K562 (cell line): ENCODE data around the gene DNAH5. TPM values are rescaled to one million over a fixed set of nuclear protein-coding genes. Genes with fewer than 3 reads are reported as not detected.
A peak's percentile ranks its signal among the peaks of the same experiment; 100 is the strongest.

Experiments used
- ATAC-seq: fragments of 200-7000 bp; cut with Tn5 transposase; 3 replicates; pipeline ENCODE4 v1.9.1; 2020; ENCODE audit warnings: moderate library complexity
- BruUV-seq: library from RNA; stranded (reverse); fragments of 400-500 nt; replicated peaks from 2 replicates; lab custom pipeline; 2021; lab: Mats Ljungman, UMichigan
- CTCF ChIA-PET: fragments of 300-600 bp; formaldehyde crosslinking; extraction: SDS; loops from one replicate; lab custom pipeline; 2021; ENCODE audit warnings: low intra/inter-chr PET ratio; lab: Yijun Ruan, JAX
- POLR2A ChIA-PET: fragments of 300-600, 350-650 bp; sonication (Branson Sonifier 250); formaldehyde crosslinking; extraction: SDS; loops from one replicate; lab custom pipeline; 2021; ENCODE audit warnings: antibody characterized with exemption, inconsistent platforms; lab: Yijun Ruan, JAX
- DNase-seq, 4 experiments: peaks; one replicate each; pipeline versions ENCODE4 v3.0.0 to v3.0.0-alpha.2; 2011 to 2018; ENCODE audit warnings: low spot score in 3 of 4, mixed read lengths in 3 of 4; ENCODE audit errors: extremely low read depth in 1 of 4
- FAIRE-seq: peaks from 2 replicates; lab custom pipeline; 2011; peaks lifted over from hg19 to GRCh38; lab: Jason Lieb, UNC
- H2AFZ ChIP-seq: 2 replicates; pipeline ENCODE4 v1.6.0; 2011; ENCODE audit warnings: low read depth, low read length, control low read depth, inconsistent platforms
- H3K27ac ChIP-seq: fragments of 200-600 bp; 3 replicates; pipeline ENCODE4 v1.8.0; 2011; ENCODE audit warnings: low read depth, mild to moderate bottlenecking, control low read depth, inconsistent platforms, low read length, moderate library complexity, mixed read lengths; ENCODE audit errors: extremely low read depth
- H3K27me3 ChIP-seq, 2 experiments: fragments of 300-600 bp in 1 of 2; 2 replicates in 1 of 2; 3 replicates in 1 of 2; pipeline versions ENCODE4 v1.6.0 to v1.8.0; 2011; ENCODE audit warnings: inconsistent platforms in 2 of 2, low read length in 2 of 2, mild to moderate bottlenecking in 1 of 2, mixed read lengths in 1 of 2, moderate library complexity in 1 of 2; ENCODE audit not compliant: control insufficient read depth in 2 of 2, insufficient read depth in 2 of 2
- H3K36me3 ChIP-seq: fragments of 300-600 bp; 3 replicates; pipeline ENCODE4 v1.8.0; 2011; ENCODE audit warnings: mild to moderate bottlenecking, low read length, inconsistent platforms; ENCODE audit not compliant: control insufficient read depth, insufficient read depth
- H3K4me1 ChIP-seq, 2 experiments: fragments of 200-600 bp in 1 of 2; replicated peaks in 1 of 2; 2 replicates in 1 of 2; 3 replicates in 1 of 2; pipeline versions ENCODE4 v1.5.1 to v1.8.0; 2011; ENCODE audit warnings: inconsistent platforms in 2 of 2, low read length in 2 of 2, mild to moderate bottlenecking in 1 of 2, mixed read lengths in 1 of 2, moderate library complexity in 1 of 2; ENCODE audit not compliant: control insufficient read depth in 2 of 2, insufficient read depth in 2 of 2
- H3K4me2 ChIP-seq: 2 replicates; pipeline ENCODE4 v1.6.1; 2011; ENCODE audit warnings: low read length, control low read depth, inconsistent platforms, mixed read lengths; ENCODE audit not compliant: insufficient read depth
- H3K4me3 ChIP-seq: fragments of 200-600 bp; sonication (generic), shearing (Covaris generic); 2 replicates; pipeline ENCODE4 v1.5.1; 2016; ENCODE audit warnings: control low read depth, inconsistent platforms
- H3K79me2 ChIP-seq: fragments of 200-600 bp; 3 replicates; pipeline ENCODE4 v1.8.0; 2011; ENCODE audit warnings: low read length, inconsistent platforms; ENCODE audit not compliant: control insufficient read depth, insufficient read depth
- H3K9ac ChIP-seq, 2 experiments: 2 replicates each; pipeline versions ENCODE4 v1.6.0 to v1.6.1; 2011; ENCODE audit warnings: low read depth in 2 of 2, low read length in 2 of 2, control low read depth in 1 of 2, inconsistent platforms in 1 of 2, mild to moderate bottlenecking in 1 of 2, mixed read lengths in 1 of 2; ENCODE audit not compliant: insufficient read depth in 1 of 2
- H3K9me1 ChIP-seq: one replicate; pipeline ENCODE4 v1.6.0; 2011; ENCODE audit warnings: inconsistent platforms, mild to moderate bottlenecking, low read length, moderate library complexity; ENCODE audit not compliant: control insufficient read depth, insufficient read depth
- H3K9me3 ChIP-seq: replicated peaks from 2 replicates; pipeline ENCODE4 v1.5.1; 2011; ENCODE audit warnings: low read depth, low read length, inconsistent platforms; ENCODE audit not compliant: control insufficient read depth, insufficient read depth
- H4K20me1 ChIP-seq: replicated peaks from 2 replicates; pipeline ENCODE4 v1.6.1; 2011; ENCODE audit warnings: low read length, inconsistent platforms, mixed read lengths; ENCODE audit not compliant: control insufficient read depth, insufficient read depth
- ARID1B ChIP-seq: fragments of 450-650 bp; IDR thresholded peaks from 2 replicates; pipeline ENCODE4 v1.6.1; 2016; ENCODE audit warnings: antibody characterized with exemption, mild to moderate bottlenecking, inconsistent platforms
- KDM2B ChIP-seq: fragments of 250-450 bp; sonication (Bioruptor Pico); IDR thresholded peaks from 2 replicates; pipeline ENCODE4 v1.8.0; 2021; ENCODE audit warnings: mild to moderate bottlenecking, moderate library complexity
- PREB ChIP-seq: sonication (generic); formaldehyde crosslinking; IDR thresholded peaks from 2 replicates; pipeline ENCODE4 v1.8.1; 2023; ENCODE audit warnings: mild to moderate bottlenecking, missing genetic modification reagents
- REST ChIP-seq, 2 experiments: fragments of 450-650 bp; formaldehyde crosslinking in 1 of 2; IDR thresholded peaks; 2 replicates each; pipeline versions ENCODE4 v1.4.0 to v1.6.1; 2014 to 2020; ENCODE audit warnings: mild to moderate bottlenecking in 2 of 2, borderline replicate concordance in 1 of 2, low read depth in 1 of 2
- STAG1 ChIP-seq: sonication (generic); formaldehyde crosslinking; IDR thresholded peaks from 2 replicates; pipeline ENCODE4 v1.5.0; 2020; ENCODE audit warnings: missing genetic modification reagents, borderline replicate concordance
- XRCC5 ChIP-seq: fragments of 200-400 bp; formaldehyde crosslinking; IDR thresholded peaks from 2 replicates; pipeline ENCODE4 v1.6.1; 2017; ENCODE audit warnings: low read depth, mild to moderate bottlenecking, low read length
- ZBTB26 ChIP-seq: fragments of 450-650 bp; formaldehyde crosslinking; IDR thresholded peaks from 2 replicates; pipeline ENCODE4 v1.4.0; 2022; ENCODE audit warnings: missing genetic modification characterization
- ZBTB33 ChIP-seq: sonication (generic); formaldehyde crosslinking; IDR thresholded peaks from 2 replicates; pipeline ENCODE4 v1.8.1; 2023; ENCODE audit warnings: mild to moderate bottlenecking, missing genetic modification reagents
- ZNF311 ChIP-seq: fragments of 250-450 bp; sonication (Bioruptor Pico); IDR thresholded peaks from 2 replicates; pipeline ENCODE4 v1.4.0; 2020; ENCODE audit warnings: mild to moderate bottlenecking, moderate library complexity
- in situ Hi-C: fragments of 300-500 bp; cut with MboI; formaldehyde crosslinking; loops from 4 replicates; pipeline ENCODE4 v1.15.0; 2018; ENCODE audit warnings: inconsistent platforms, mixed read lengths
- intact Hi-C: fragments of 100-400 bp; cut with micrococcal nuclease; formaldehyde crosslinking; loops from 2 replicates; pipeline ENCODE4 v1.14.2; 2022
- polyA plus RNA-seq, 8 experiments: library from polyadenylated mRNA; depleted of rRNA in 4 of 8; stranded (reverse) in 5 of 8; unstranded in 3 of 8; fragments of >200 nt; fragmentation: Nextera tagmentation in 2 of 8; fragmentation: Illumina TruSeq in 1 of 8; extraction: Ambion mirVana in 2 of 8; extraction: Trizol in 1 of 8; gene quantifications; 2 replicates each; pipeline versions ENCODE4 v1.2.1 to v1.2.3, GENCODE V29; 2011 to 2014; ENCODE audit warnings: inconsistent platforms in 1 of 8, missing spikeins in 1 of 8
- total RNA-seq, 7 experiments: library from RNA; depleted of rRNA in 6 of 7; stranded (reverse); fragments of >200 nt in 6 of 7; fragmentation: Illumina TruSeq in 2 of 7; extraction: Trizol in 2 of 7; gene quantifications; 2 replicates each; pipeline versions ENCODE4 v1.2.1 to v1.2.3, GENCODE V29; 2011 to 2021; ENCODE audit warnings: low replicate concordance in 1 of 7

DNAH5 gene
- total and polyA plus RNA-seq, 9 of the 15 experiments (the other 6 are each of a cell fraction or from before 2014, with no cell fraction given): 0.03 TPM; not detected in 8

GRCh38 chr5:13957032-13957645, 12.7 kb upstream of the DNAH5 start:
- intact Hi-C loops: loop anchor here (1.0 kb wide), 1 partner anchor 1665 kb away; no protein-coding TSS in a partner anchor
- H3K9ac ChIP-seq: no peak overlapping the region
- no peaks in the 10 kb centered on the region for H4K20me1 ChIP-seq
- H3K36me3 ChIP-seq: no peaks in the 10 kb centered on the region
- H2AFZ ChIP-seq: no peak overlapping the region
- H3K9me3 ChIP-seq: no peaks in the 10 kb centered on the region
- H3K9me1 ChIP-seq: no peaks in the 10 kb centered on the region
- H3K27ac ChIP-seq: no peak overlapping the region
- H3K4me3 ChIP-seq: no peak overlapping the region
- H3K4me1 ChIP-seq: no peaks in the 10 kb centered on the region
- DNase-seq (peak; percentile 27 to 52 (median 38)), FAIRE-seq (peak; percentile 74), ATAC-seq (peak; percentile 89)
- H3K79me2 ChIP-seq: no peaks in the 10 kb centered on the region
- in situ Hi-C loops: no loop called here
- no peak overlapping the region for H3K4me2 ChIP-seq
- CTCF ChIA-PET: no interaction called here
- no peaks in the 10 kb centered on the region for H3K27me3 ChIP-seq
- POLR2A ChIA-PET: no interaction called here
- BruUV-seq: no TSS peak
- TF ChIP-seq ARID1B (no peak), STAG1 (CRISPR knock-in tag) (peak; percentile 63; the same call in 1 of the 2 replicates), ZBTB26 (CRISPR knock-in tag) (no peak), PREB (CRISPR knock-in tag) (no peak), XRCC5 (no peak), REST (IDR thresholded peaks at IDR 0.05; ENCODE audit: borderline replicate concordance) (peak; percentile 56; the same call in 1 of the 2 replicates), REST (CRISPR knock-in tag; IDR thresholded peaks at IDR 0.05; ENCODE audit: low read depth) (no peak), KDM2B (CRISPR knock-in tag) (no peak), ZNF311 (CRISPR knock-in tag) (no peak), ZBTB33 (no peak)
